Measurements from ENCODE around the gene SRD5A2.

SRD5A2 gene, protein sequence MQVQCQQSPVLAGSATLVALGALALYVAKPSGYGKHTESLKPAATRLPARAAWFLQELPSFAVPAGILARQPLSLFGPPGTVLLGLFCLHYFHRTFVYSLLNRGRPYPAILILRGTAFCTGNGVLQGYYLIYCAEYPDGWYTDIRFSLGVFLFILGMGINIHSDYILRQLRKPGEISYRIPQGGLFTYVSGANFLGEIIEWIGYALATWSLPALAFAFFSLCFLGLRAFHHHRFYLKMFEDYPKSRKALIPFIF

DNA sequence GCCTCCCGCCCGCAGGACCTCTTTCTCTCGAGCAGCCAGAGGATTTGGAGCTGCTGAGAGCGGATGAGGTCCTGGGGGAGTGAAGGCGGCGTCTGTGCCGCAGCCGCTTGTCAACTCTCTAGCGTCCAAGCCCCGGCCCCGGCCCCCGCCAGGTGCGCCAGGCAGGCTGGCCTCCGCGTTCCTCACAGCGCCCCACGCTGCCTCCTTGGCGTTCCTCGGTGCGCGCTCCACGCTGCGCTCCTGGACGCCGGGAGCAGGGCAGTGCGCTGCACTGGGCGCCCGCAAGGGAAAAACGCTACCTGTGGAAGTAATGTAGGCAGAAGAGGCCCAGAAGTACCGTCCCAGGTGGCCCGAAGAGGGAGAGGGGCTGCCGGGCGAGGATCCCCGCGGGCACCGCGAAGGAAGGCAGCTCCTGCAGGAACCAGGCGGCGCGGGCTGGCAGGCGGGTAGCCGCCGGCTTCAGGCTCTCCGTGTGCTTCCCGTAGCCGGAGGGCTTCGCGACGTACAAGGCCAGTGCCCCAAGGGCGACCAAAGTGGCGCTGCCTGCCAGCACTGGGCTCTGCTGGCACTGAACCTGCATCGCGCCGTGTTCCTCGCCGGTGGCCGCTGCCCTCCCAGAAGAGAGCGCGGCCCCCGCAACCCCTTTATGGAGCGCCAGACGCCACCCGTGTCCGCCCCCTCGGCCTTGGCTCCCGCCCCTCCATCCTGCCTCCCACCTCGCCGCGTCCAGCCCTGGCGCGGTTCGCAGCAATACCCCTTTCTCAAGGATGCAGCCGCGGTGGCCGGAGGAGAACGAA, at the start of gene SRD5A2:
SRD5A2 (minus strand) TSS at position 618 of the 797 bp plus-strand sequence; CDS start at position 580, 38 bp downstream.
- Histone ChIP-seq H3K9me2 (replicated peaks; ENCODE audit: insufficient read depth, low read length) (no peaks in the 10 kb centered on the region), H3K79me2 (ENCODE audit: insufficient read depth, low read length) (no peaks in the 10 kb centered on the region), H3K4me2 (ENCODE audit: low read depth, low read length, poor library complexity, severe bottlenecking) (no peak within 1 kb of the TSS), H3F3A (ENCODE audit: insufficient read depth) (no peaks in the 10 kb centered on the region), H3K36me3 (ENCODE audit: low read length) (no peaks in the 10 kb centered on the region), H3K9me3 (ENCODE audit: insufficient read depth, low read length) (no peaks in the 10 kb centered on the region), H3K27ac (ENCODE audit: low read depth, low read length) (no peak within 1 kb of the TSS), H3K9ac (ENCODE audit: low read length) (no peak within 1 kb of the TSS), H4K20me1 (ENCODE audit: low read depth, low read length) (no peaks in the 10 kb centered on the region), H2AFZ (ENCODE audit: low read depth, low read length, severe bottlenecking) (no peak within 1 kb of the TSS), H3K4me3 (ENCODE audit: insufficient read depth, low read length, poor library complexity, severe bottlenecking) (no peak within 1 kb of the TSS), H3K27me3 (ENCODE audit: low read length) (no peaks in the 10 kb centered on the region)
- TF ChIP-seq, protein P1, sequence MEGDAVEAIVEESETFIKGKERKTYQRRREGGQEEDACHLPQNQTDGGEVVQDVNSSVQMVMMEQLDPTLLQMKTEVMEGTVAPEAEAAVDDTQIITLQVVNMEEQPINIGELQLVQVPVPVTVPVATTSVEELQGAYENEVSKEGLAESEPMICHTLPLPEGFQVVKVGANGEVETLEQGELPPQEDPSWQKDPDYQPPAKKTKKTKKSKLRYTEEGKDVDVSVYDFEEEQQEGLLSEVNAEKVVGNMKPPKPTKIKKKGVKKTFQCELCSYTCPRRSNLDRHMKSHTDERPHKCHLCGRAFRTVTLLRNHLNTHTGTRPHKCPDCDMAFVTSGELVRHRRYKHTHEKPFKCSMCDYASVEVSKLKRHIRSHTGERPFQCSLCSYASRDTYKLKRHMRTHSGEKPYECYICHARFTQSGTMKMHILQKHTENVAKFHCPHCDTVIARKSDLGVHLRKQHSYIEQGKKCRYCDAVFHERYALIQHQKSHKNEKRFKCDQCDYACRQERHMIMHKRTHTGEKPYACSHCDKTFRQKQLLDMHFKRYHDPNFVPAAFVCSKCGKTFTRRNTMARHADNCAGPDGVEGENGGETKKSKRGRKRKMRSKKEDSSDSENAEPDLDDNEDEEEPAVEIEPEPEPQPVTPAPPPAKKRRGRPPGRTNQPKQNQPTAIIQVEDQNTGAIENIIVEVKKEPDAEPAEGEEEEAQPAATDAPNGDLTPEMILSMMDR (IDR thresholded peaks at IDR 0.05; ENCODE audit: insufficient read depth, low read length, poor library complexity, severe bottlenecking): no peak
- no peak for TF ChIP-seq EZH2phosphoT487 (conservative IDR thresholded peaks at IDR 0.05; ENCODE audit: low read length)

DNA sequence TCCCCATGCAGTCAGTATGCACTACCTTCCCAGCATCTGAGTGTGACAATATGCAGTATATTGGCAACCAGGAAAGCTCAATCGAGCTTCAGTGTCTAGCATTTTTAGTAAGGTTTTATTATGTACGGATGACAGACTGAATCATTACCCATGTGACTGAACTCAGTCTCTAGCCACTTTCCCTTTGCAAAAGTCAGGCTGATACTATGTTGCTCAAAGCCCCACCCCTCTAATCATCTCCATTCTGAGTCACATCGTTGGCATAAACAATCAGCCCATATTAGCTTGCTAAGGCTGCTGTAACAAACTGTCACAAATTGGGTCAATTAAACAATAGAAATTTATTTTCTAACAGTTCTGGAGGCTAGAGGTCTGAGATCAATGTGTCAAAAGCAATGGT, 25.8 kb upstream of the SRD5A2 start:
- H3K27ac ChIP-seq (ENCODE audit: low read depth, low read length): no peak overlapping the region
- H3K36me3 ChIP-seq (ENCODE audit: low read length): no peaks in the 10 kb centered on the region
- no peaks in the 10 kb centered on the region for H3K9me2 ChIP-seq (replicated peaks; ENCODE audit: insufficient read depth, low read length)
- TF ChIP-seq, protein P1 (IDR thresholded peaks at IDR 0.05; ENCODE audit: insufficient read depth, low read length, poor library complexity, severe bottlenecking): no peak
- TF ChIP-seq EZH2phosphoT487 (conservative IDR thresholded peaks at IDR 0.05; ENCODE audit: low read length): no peak
- H3K9ac ChIP-seq (ENCODE audit: low read length): no peak overlapping the region
- no peaks in the 10 kb centered on the region for H3F3A ChIP-seq (ENCODE audit: insufficient read depth)
- H2AFZ ChIP-seq (ENCODE audit: low read depth, low read length, severe bottlenecking): no peak overlapping the region
- H3K4me3 ChIP-seq (ENCODE audit: insufficient read depth, low read length, poor library complexity, severe bottlenecking): no peak overlapping the region
- H4K20me1 ChIP-seq (ENCODE audit: low read depth, low read length): no peaks in the 10 kb centered on the region
- H3K27me3 ChIP-seq (ENCODE audit: low read length): no peaks in the 10 kb centered on the region
- no peaks in the 10 kb centered on the region for H3K79me2 ChIP-seq (ENCODE audit: insufficient read depth, low read length)
- H3K9me3 ChIP-seq (ENCODE audit: insufficient read depth, low read length): no peaks in the 10 kb centered on the region
- no peak overlapping the region for H3K4me2 ChIP-seq (ENCODE audit: low read depth, low read length, poor library complexity, severe bottlenecking)

DNA sequence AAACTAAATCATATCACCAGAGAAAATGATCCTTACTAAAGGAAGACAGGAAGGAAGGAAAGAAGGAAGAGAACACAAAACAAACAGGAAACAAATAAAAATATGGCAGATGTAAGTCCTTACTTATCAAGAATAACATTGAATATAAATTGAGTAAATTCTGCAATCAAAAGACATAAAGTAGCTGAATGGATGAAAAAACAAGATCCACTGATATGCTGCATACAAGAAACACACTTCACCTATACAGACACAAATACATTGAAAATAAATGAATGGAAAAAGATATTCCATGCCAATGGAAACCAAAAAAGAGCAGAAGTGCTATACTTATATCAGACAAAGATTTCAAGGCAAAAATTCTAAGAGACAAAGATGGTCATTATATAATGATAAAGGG, 18.0 kb upstream of the SRD5A2 start:
- Histone ChIP-seq H3K9me3 (ENCODE audit: insufficient read depth, low read length) (no peaks in the 10 kb centered on the region), H3F3A (ENCODE audit: insufficient read depth) (no peaks in the 10 kb centered on the region), H3K36me3 (ENCODE audit: low read length) (no peaks in the 10 kb centered on the region), H3K9ac (ENCODE audit: low read length) (no peak overlapping the region), H3K27me3 (ENCODE audit: low read length) (no peaks in the 10 kb centered on the region), H3K4me3 (ENCODE audit: insufficient read depth, low read length, poor library complexity, severe bottlenecking) (no peak overlapping the region), H3K9me2 (replicated peaks; ENCODE audit: insufficient read depth, low read length) (no peaks in the 10 kb centered on the region), H3K4me2 (ENCODE audit: low read depth, low read length, poor library complexity, severe bottlenecking) (no peak overlapping the region), H3K79me2 (ENCODE audit: insufficient read depth, low read length) (no peaks in the 10 kb centered on the region), H3K27ac (ENCODE audit: low read depth, low read length) (no peak overlapping the region), H4K20me1 (ENCODE audit: low read depth, low read length) (no peaks in the 10 kb centered on the region), H2AFZ (ENCODE audit: low read depth, low read length, severe bottlenecking) (no peak overlapping the region)
- TF ChIP-seq EZH2phosphoT487 (conservative IDR thresholded peaks at IDR 0.05; ENCODE audit: low read length): no peak
- TF ChIP-seq, protein P1 (IDR thresholded peaks at IDR 0.05; ENCODE audit: insufficient read depth, low read length, poor library complexity, severe bottlenecking): no peak
